K562 (cell line): Measurements from ENCODE around the gene OR5K2.

Experiments used
- CBFB ChIP-seq: sonication (generic); formaldehyde crosslinking; IDR thresholded peaks from 2 replicates; pipeline ENCODE4 v1.4.0; 2020; ENCODE audit warnings: mild to moderate bottlenecking, missing genetic modification reagents
- CHD4 ChIP-seq: fragments of 200-600 bp; sonication (generic); IDR thresholded peaks from 3 replicates; pipeline ENCODE4 v1.6.1; 2012; ENCODE audit warnings: low read depth, mild to moderate bottlenecking, mixed read lengths, low read length, inconsistent platforms; ENCODE audit not compliant: insufficient read depth, insufficient replicate concordance, poor library complexity, severe bottlenecking
- FOXM1 ChIP-seq, 2 experiments: fragments of 450-650 bp in 1 of 2; sonication (generic) in 1 of 2; formaldehyde crosslinking in 1 of 2; IDR thresholded peaks; 2 replicates each; pipeline versions ENCODE4 v1.6.1 to v1.9.0; 2017 to 2022; ENCODE audit warnings: low read depth in 2 of 2, mild to moderate bottlenecking in 2 of 2, missing genetic modification reagents in 1 of 2, moderate library complexity in 1 of 2
- SIRT6 ChIP-seq: IDR thresholded peaks from one replicate; pipeline ENCODE4 v1.6.1; 2012; ENCODE audit warnings: low read depth, mild to moderate bottlenecking, control low read depth, inconsistent platforms, low read length, moderate library complexity
- ZBTB1 ChIP-seq: sonication (generic); formaldehyde crosslinking; IDR thresholded peaks from 2 replicates; pipeline ENCODE4 v1.8.1; 2023; ENCODE audit warnings: missing genetic modification reagents, low read depth, mild to moderate bottlenecking, borderline replicate concordance
- ZNF12 ChIP-seq: sonication (generic); formaldehyde crosslinking; IDR thresholded peaks from 2 replicates; pipeline ENCODE4 v1.4.0; 2020; ENCODE audit warnings: mild to moderate bottlenecking, missing genetic modification reagents

DNA sequence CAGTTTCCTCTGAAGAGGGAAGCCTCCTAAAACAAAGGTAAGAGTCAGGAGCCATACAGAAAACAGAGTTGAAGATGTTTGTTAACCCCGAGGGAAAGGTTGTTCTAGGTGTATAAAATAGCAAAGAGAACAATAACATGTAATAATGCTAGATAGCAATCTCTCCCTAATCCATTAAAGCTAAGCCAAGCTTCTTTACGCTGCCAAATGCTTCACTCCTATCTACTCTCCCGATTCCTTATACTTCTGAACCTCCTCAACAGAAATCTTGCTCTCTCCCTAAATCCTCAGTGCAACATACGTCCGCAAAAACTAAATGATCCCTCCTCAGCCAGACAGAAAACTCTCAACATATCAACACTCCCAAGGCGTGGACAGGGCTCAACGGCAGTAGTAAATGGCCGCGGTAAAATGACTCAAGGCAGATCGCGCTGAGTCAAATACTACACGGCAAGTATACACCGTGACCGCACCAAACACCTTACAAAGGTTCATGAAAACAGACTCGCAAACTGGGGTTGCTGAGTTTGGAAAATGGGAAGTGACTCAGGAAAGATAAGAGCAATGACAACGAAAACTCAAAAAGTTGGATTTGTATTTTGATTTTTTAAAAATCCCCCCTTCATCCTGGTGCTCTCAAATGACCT, 24.5 kb downstream of the OR5K2 start:
- TF ChIP-seq ZBTB1 (CRISPR knock-in tag) (no peak), SIRT6 (no peak), CBFB (CRISPR knock-in tag) (no peak), CHD4 (no peak), FOXM1 (IDR thresholded peaks at IDR 0.05; ENCODE audit: low read depth) (no peak), FOXM1 (CRISPR knock-in tag; IDR thresholded peaks at IDR 0.05; ENCODE audit: low read depth) (no peak), ZNF12 (CRISPR knock-in tag) (no peak)
